ENCODE data around the gene USH1C. TPM values are rescaled to one million over a fixed set of nuclear protein-coding genes. Genes with fewer than 3 reads are reported as not detected.

The USH1C gene
- total RNA-seq, 4 donors from 2014 or later = 0.29 to 3.2 TPM; not detected in 2

- H3K4me3 ChIP-seq (ENCODE audit: low read depth, poor library complexity, severe bottlenecking) = no peak overlapping the region
- no peak for TF ChIP-seq POLR2A (IDR thresholded peaks at IDR 0.05)
- TF ChIP-seq, protein P1, sequence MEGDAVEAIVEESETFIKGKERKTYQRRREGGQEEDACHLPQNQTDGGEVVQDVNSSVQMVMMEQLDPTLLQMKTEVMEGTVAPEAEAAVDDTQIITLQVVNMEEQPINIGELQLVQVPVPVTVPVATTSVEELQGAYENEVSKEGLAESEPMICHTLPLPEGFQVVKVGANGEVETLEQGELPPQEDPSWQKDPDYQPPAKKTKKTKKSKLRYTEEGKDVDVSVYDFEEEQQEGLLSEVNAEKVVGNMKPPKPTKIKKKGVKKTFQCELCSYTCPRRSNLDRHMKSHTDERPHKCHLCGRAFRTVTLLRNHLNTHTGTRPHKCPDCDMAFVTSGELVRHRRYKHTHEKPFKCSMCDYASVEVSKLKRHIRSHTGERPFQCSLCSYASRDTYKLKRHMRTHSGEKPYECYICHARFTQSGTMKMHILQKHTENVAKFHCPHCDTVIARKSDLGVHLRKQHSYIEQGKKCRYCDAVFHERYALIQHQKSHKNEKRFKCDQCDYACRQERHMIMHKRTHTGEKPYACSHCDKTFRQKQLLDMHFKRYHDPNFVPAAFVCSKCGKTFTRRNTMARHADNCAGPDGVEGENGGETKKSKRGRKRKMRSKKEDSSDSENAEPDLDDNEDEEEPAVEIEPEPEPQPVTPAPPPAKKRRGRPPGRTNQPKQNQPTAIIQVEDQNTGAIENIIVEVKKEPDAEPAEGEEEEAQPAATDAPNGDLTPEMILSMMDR (IDR thresholded peaks at IDR 0.05) = no peak
- WGBS, 2 donors = 64% methylated on average over 12 of the region's 12 CpGs
- intact Hi-C loops (cut with DNase I; ENCODE audit: low total_unique reads) = no loop called here
- no peak for DNase-seq (ENCODE audit: low spot score in 2 of 2)
Observed at GRCh38 chr11:17550450-17551346, 6.5 kb upstream of the USH1C start.

DNA sequence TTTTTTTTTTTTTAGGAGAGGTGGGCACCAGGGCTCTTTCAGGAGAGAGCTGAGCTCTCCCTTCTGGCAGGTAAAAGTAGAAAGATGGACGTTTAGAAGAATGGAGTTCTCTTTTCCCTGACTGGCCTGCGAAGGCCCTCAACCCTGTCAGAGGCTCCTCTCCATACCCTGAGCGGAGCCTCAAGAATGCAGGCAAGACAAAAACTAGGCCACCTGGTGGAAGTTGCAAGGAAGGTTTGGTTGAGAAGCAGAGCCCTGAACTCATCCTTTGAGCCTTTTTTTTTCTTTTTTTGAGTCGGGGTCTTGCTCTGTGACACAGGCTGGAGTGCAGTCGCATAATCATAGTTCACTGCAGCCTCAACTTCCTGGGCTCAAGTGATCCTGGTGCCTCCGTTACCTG is 4.2 kb upstream of the USH1C start:
- TF ChIP-seq, protein P1 (IDR thresholded peaks at IDR 0.05) = no peak
- TF ChIP-seq POLR2A (IDR thresholded peaks at IDR 0.05) = no peak
- intact Hi-C loops (cut with DNase I; ENCODE audit: low total_unique reads) = no loop called here
- H3K4me3 ChIP-seq (ENCODE audit: low read depth, poor library complexity, severe bottlenecking) = no peak overlapping the region
- WGBS, 2 donors = 71 to 79% methylated on average over 6 of the region's 6 CpGs
- no peak for DNase-seq (ENCODE audit: low spot score in 2 of 2)

- no peak for DNase-seq (ENCODE audit: low spot score in 2 of 2)
- intact Hi-C loops (cut with DNase I; ENCODE audit: low total_unique reads) = no loop called here
- no peak for TF ChIP-seq POLR2A (IDR thresholded peaks at IDR 0.05)
- TF ChIP-seq, protein P1 (IDR thresholded peaks at IDR 0.05) = no peak
- 46 to 57% methylated on average over 7 to 9 of the region's 9 CpGs for WGBS, 2 donors
- H3K4me3 ChIP-seq (ENCODE audit: low read depth, poor library complexity, severe bottlenecking) = no peak overlapping the region
Observed at GRCh38 chr11:17547932-17548331, 3.7 kb upstream of the USH1C start.

DNA sequence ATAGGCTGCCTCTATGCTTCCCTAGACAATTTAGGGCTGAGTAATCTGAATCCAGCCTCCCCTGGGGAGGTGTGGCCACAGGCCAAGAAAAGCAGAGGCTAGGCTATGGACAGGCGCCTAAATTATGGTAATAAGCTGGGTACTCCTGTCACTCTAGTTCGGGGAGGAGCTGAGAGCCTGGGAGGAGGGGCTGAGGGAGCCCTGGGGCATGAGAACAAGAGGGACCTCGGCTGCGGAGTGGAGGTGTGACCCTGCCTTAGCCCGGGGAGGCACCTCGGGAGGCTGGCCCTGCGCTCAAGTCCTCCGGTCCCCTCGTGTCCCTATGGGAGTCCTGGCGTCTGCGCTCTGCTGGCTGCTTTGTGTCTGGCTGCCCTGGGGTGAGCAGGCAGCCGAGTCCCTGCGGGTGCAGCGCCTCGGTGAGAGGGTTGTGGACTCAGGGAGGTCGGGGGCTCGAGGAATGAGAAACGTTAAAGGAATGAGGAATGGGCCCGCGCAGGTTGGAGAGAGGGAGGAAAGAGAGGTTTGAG is 2.9 kb upstream of the USH1C start, which contains the start of gene OTOG:
TSS of gene OTOG (plus strand) at position 209 of the 527 bp plus-strand sequence. CDS start at position 323, 114 bp downstream.
- DNase-seq (ENCODE audit: low spot score in 2 of 2) = no peak
- intact Hi-C loops (cut with DNase I; ENCODE audit: low total_unique reads) = no loop called here
- TF ChIP-seq POLR2A (IDR thresholded peaks at IDR 0.05) = no peak
- TF ChIP-seq, protein P1 (IDR thresholded peaks at IDR 0.05) = no peak
- H3K4me3 ChIP-seq (ENCODE audit: low read depth, poor library complexity, severe bottlenecking) = no peak within 1 kb of the TSS
- 4 to 12% methylated on average over 16 to 19 of the region's 20 CpGs for WGBS, 2 donors

DNA sequence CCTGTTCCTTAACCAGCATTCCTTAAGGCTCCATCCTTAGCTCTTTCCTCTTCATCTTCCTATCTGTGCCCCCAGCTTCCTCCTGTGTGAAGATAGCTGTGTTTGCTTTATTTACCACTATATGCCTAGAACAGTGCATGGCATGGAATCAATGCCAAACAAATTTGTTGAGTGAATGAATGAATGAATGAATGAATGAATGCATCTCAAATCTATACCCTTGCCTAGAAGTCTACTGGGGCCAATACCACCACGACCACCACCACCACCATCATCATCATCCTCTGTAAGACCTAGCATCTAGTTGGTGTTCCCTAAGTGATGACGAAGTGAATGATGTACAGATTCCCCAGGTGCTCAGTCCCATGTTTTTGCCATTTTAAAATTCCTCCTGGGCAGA is 2.0 kb upstream of the USH1C start:
- 88 to 91% methylated on average over 2 of the region's 2 CpGs for WGBS, 2 donors
- intact Hi-C loops (cut with DNase I; ENCODE audit: low total_unique reads) = no loop called here
- DNase-seq (ENCODE audit: low spot score in 2 of 2) = no peak
- no peak overlapping the region for H3K4me3 ChIP-seq (ENCODE audit: low read depth, poor library complexity, severe bottlenecking)
- TF ChIP-seq, protein P1 (IDR thresholded peaks at IDR 0.05) = no peak
- no peak for TF ChIP-seq POLR2A (IDR thresholded peaks at IDR 0.05)
